ENCODE results near the gene SAP30L. TPM values are rescaled to one million over a fixed set of nuclear protein-coding genes. Genes with fewer than 3 reads are reported as not detected.

Gene SAP30L
- total and polyA plus RNA-seq, 2 donors (not counting 1 experiment from before 2014, with no cell fraction given), result 26.6 to 31.5 TPM

DNA sequence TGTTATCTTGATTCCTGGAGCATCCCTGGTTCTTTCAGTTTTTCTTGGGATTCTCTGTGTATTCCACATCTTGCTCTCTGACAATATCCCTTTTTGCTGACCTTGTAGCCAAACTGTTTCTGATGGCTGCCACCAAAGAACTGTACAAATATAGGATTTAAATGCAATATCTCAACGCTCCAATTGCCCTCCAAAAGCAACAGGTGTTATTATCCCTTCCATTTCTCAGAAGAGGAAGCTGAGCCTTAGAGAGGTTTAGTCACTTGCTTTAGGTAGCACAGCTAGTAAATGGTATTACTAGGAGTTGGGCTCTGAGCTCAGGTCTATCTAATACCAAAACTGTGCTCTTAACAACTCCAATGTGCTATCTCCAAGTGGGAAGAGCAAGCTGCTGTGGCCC is 56.4 kb downstream of the SAP30L start:
- Histone ChIP-seq H3K36me3 (ENCODE audit: control insufficient read depth, insufficient read depth, low read length) (no peaks in the 10 kb centered on the region), H3K27ac (ENCODE audit: insufficient read depth, low read length) (no peak overlapping the region), H3K27me3 (ENCODE audit: control insufficient read depth, insufficient read depth, low read length) (peaks cover 9% of the 10 kb centered on the region), H3K9ac (ENCODE audit: insufficient read depth, low read length) (no peak overlapping the region), H3K4me2 (ENCODE audit: extremely low read depth, insufficient read depth, low read length) (no peak overlapping the region), H3K79me2 (ENCODE audit: control insufficient read depth, insufficient read depth, low read length) (no peaks in the 10 kb centered on the region), H3K9me3 (ENCODE audit: control insufficient read depth, insufficient read depth, low read depth, low read length) (no peaks in the 10 kb centered on the region), H3K4me3 (replicated peaks in 1 of 4; ENCODE audit: control extremely low read depth in 1 of 4, insufficient read depth in 1 of 4, low read depth in 3 of 4, low read length in 4 of 4) (no peak overlapping the region), H2AFZ (ENCODE audit: low read length) (no peak overlapping the region), H3K4me1 (ENCODE audit: control insufficient read depth, extremely low read depth, insufficient read depth, low read length) (no peaks in the 10 kb centered on the region), H4K20me1 (ENCODE audit: control insufficient read depth, extremely low read depth, insufficient read depth, low read length) (no peaks in the 10 kb centered on the region)
- DNase-seq (ENCODE audit: low read depth in 2 of 2), result no peak
- TF ChIP-seq, protein P1, sequence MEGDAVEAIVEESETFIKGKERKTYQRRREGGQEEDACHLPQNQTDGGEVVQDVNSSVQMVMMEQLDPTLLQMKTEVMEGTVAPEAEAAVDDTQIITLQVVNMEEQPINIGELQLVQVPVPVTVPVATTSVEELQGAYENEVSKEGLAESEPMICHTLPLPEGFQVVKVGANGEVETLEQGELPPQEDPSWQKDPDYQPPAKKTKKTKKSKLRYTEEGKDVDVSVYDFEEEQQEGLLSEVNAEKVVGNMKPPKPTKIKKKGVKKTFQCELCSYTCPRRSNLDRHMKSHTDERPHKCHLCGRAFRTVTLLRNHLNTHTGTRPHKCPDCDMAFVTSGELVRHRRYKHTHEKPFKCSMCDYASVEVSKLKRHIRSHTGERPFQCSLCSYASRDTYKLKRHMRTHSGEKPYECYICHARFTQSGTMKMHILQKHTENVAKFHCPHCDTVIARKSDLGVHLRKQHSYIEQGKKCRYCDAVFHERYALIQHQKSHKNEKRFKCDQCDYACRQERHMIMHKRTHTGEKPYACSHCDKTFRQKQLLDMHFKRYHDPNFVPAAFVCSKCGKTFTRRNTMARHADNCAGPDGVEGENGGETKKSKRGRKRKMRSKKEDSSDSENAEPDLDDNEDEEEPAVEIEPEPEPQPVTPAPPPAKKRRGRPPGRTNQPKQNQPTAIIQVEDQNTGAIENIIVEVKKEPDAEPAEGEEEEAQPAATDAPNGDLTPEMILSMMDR (conservative IDR thresholded peaks at IDR 0.05 in 1 of 2, IDR thresholded peaks at IDR 0.05 in 1 of 2; ENCODE audit: low read depth in 1 of 2, low read length in 2 of 2), result no peak
- no peak for TF ChIP-seq EZH2 (IDR thresholded peaks at IDR 0.05; ENCODE audit: low read length, missing control alignments)

DNA sequence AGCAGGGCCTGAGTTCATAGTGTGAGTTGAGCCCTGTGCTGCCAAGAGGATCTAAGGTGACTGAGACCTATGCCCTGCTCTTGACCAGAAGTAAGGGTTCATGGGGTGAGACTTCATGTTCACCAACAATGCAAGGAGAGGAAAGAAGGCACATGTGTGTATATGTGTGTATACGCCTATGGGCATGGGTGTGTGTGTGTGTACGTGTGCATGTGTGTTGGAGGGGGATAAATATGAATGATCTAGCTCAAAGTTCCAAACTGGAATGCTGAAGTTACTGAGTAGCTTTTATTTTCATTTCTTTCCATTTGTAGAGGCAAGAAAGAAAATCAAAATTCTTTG is 57.9 kb downstream of the SAP30L start:
- no peaks in the 10 kb centered on the region for H3K4me1 ChIP-seq (ENCODE audit: control insufficient read depth, extremely low read depth, insufficient read depth, low read length)
- no peak overlapping the region for H3K4me2 ChIP-seq (ENCODE audit: extremely low read depth, insufficient read depth, low read length)
- H3K4me3 ChIP-seq (replicated peaks in 1 of 4; ENCODE audit: control extremely low read depth in 1 of 4, insufficient read depth in 1 of 4, low read depth in 3 of 4, low read length in 4 of 4), result no peak overlapping the region
- H3K36me3 ChIP-seq (ENCODE audit: control insufficient read depth, insufficient read depth, low read length), result no peaks in the 10 kb centered on the region
- no peak overlapping the region for H2AFZ ChIP-seq (ENCODE audit: low read length)
- H3K9me3 ChIP-seq (ENCODE audit: control insufficient read depth, insufficient read depth, low read depth, low read length), result no peaks in the 10 kb centered on the region
- H3K9ac ChIP-seq (ENCODE audit: insufficient read depth, low read length), result no peak overlapping the region
- H3K27ac ChIP-seq (ENCODE audit: insufficient read depth, low read length), result no peak overlapping the region
- peaks cover 9% of the 10 kb centered on the region for H3K27me3 ChIP-seq (ENCODE audit: control insufficient read depth, insufficient read depth, low read length)
- H4K20me1 ChIP-seq (ENCODE audit: control insufficient read depth, extremely low read depth, insufficient read depth, low read length), result no peaks in the 10 kb centered on the region
- DNase-seq (ENCODE audit: low read depth in 2 of 2), result no peak
- no peaks in the 10 kb centered on the region for H3K79me2 ChIP-seq (ENCODE audit: control insufficient read depth, insufficient read depth, low read length)
- no peak for TF ChIP-seq EZH2 (IDR thresholded peaks at IDR 0.05; ENCODE audit: low read length, missing control alignments)
- TF ChIP-seq, protein P1 (conservative IDR thresholded peaks at IDR 0.05 in 1 of 2, IDR thresholded peaks at IDR 0.05 in 1 of 2; ENCODE audit: low read depth in 1 of 2, low read length in 2 of 2), result no peak

DNA sequence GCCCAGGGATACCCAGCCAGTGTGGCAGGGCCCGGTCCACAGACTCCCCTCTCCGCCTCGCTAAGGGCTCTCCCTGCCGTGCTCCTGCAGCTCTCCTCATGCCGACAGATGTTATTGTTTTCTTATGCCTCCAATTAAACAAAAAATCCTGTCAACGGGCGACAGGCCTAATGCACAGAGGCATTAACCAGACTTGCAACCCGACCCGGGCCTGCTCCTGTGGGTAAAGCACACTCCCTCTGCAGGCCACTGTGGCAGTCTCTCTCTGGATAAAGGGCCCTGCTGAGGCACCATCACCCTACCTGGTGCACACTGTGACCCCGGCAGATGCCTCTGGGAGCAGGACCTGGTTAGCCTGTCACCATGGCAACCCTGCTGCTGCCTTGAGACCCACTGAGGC is 59.8 kb downstream of the SAP30L start:
- no peaks in the 10 kb centered on the region for H3K36me3 ChIP-seq (ENCODE audit: control insufficient read depth, insufficient read depth, low read length)
- no peak overlapping the region for H3K4me2 ChIP-seq (ENCODE audit: extremely low read depth, insufficient read depth, low read length)
- no peak overlapping the region for H3K27ac ChIP-seq (ENCODE audit: insufficient read depth, low read length)
- no peaks in the 10 kb centered on the region for H3K4me1 ChIP-seq (ENCODE audit: control insufficient read depth, extremely low read depth, insufficient read depth, low read length)
- no peaks in the 10 kb centered on the region for H4K20me1 ChIP-seq (ENCODE audit: control insufficient read depth, extremely low read depth, insufficient read depth, low read length)
- TF ChIP-seq, protein P1 (conservative IDR thresholded peaks at IDR 0.05 in 1 of 2, IDR thresholded peaks at IDR 0.05 in 1 of 2; ENCODE audit: low read depth in 1 of 2, low read length in 2 of 2), result no peak
- no peak for TF ChIP-seq EZH2 (IDR thresholded peaks at IDR 0.05; ENCODE audit: low read length, missing control alignments)
- H3K27me3 ChIP-seq (ENCODE audit: control insufficient read depth, insufficient read depth, low read length), result peaks cover 10% of the 10 kb centered on the region
- no peaks in the 10 kb centered on the region for H3K9me3 ChIP-seq (ENCODE audit: control insufficient read depth, insufficient read depth, low read depth, low read length)
- no peaks in the 10 kb centered on the region for H3K79me2 ChIP-seq (ENCODE audit: control insufficient read depth, insufficient read depth, low read length)
- DNase-seq (ENCODE audit: low read depth in 2 of 2), result no peak
- H3K4me3 ChIP-seq (replicated peaks in 1 of 4; ENCODE audit: control extremely low read depth in 1 of 4, insufficient read depth in 1 of 4, low read depth in 3 of 4, low read length in 4 of 4), result no peak overlapping the region
- H3K9ac ChIP-seq (ENCODE audit: insufficient read depth, low read length), result no peak overlapping the region
- no peak overlapping the region for H2AFZ ChIP-seq (ENCODE audit: low read length)
